Measurements from ENCODE around the gene CHCHD5.

The CHCHD5 gene

GRCh38 chr2:112597537-112598322 is 13.3 kb downstream of the CHCHD5 start:
- no peak for DNase-seq
- H3K4me3 ChIP-seq (ENCODE audit: low read depth, low read length), result no peak overlapping the region
- H3K27ac ChIP-seq, result no peak overlapping the region
- no peaks in the 10 kb centered on the region for H3K27me3 ChIP-seq (ENCODE audit: insufficient read depth, low read depth, severe bottlenecking)
- peaks cover 1% of the 10 kb centered on the region for H3K36me3 ChIP-seq
- TF ChIP-seq, protein P1, sequence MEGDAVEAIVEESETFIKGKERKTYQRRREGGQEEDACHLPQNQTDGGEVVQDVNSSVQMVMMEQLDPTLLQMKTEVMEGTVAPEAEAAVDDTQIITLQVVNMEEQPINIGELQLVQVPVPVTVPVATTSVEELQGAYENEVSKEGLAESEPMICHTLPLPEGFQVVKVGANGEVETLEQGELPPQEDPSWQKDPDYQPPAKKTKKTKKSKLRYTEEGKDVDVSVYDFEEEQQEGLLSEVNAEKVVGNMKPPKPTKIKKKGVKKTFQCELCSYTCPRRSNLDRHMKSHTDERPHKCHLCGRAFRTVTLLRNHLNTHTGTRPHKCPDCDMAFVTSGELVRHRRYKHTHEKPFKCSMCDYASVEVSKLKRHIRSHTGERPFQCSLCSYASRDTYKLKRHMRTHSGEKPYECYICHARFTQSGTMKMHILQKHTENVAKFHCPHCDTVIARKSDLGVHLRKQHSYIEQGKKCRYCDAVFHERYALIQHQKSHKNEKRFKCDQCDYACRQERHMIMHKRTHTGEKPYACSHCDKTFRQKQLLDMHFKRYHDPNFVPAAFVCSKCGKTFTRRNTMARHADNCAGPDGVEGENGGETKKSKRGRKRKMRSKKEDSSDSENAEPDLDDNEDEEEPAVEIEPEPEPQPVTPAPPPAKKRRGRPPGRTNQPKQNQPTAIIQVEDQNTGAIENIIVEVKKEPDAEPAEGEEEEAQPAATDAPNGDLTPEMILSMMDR (IDR thresholded peaks at IDR 0.05; ENCODE audit: low read depth, low read length), result no peak
- H3K9me3 ChIP-seq (ENCODE audit: severe bottlenecking), result peaks cover 3% of the 10 kb centered on the region

- no peaks in the 10 kb centered on the region for H3K27me3 ChIP-seq (ENCODE audit: insufficient read depth, low read depth, severe bottlenecking)
- DNase-seq, result no peak
- H3K27ac ChIP-seq, result no peak overlapping the region
- TF ChIP-seq, protein P1 (IDR thresholded peaks at IDR 0.05; ENCODE audit: low read depth, low read length), result no peak
- H3K9me3 ChIP-seq (ENCODE audit: severe bottlenecking), result no peaks in the 10 kb centered on the region
- no peaks in the 10 kb centered on the region; the same call in 1 of the 2 replicates for H3K36me3 ChIP-seq
- H3K4me3 ChIP-seq (ENCODE audit: low read depth, low read length), result no peak overlapping the region
These were observed 16.2 kb downstream of the CHCHD5 start for GRCh38 chr2:112600634-112601033.

DNA sequence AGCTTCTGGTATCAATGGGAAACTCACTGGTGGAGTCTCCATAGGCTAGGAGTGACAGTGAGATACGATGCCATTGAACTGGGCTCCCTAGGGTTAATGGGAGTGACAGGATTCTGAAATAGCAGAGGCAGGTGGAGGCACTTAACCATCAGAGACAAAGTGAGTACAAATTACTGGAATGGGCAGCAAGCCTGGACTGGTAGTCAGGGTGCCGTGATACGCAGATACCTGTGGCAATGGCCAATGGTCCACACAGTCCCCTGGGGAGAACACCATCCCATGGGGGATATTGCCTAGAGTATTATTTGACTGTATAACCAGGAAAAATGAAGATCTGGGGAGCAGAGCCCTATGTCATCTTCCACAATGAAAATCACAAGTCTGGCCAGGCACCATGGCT is 17.3 kb downstream of the CHCHD5 start:
- TF ChIP-seq, protein P1 (IDR thresholded peaks at IDR 0.05; ENCODE audit: low read depth, low read length), result no peak
- Histone ChIP-seq H3K36me3 (no peaks in the 10 kb centered on the region; the same call in 1 of the 2 replicates), H3K4me3 (ENCODE audit: low read depth, low read length) (no peak overlapping the region), H3K27ac (no peak overlapping the region), H3K9me3 (ENCODE audit: severe bottlenecking) (no peaks in the 10 kb centered on the region), H3K27me3 (ENCODE audit: insufficient read depth, low read depth, severe bottlenecking) (no peaks in the 10 kb centered on the region)
- no peak for DNase-seq

DNA sequence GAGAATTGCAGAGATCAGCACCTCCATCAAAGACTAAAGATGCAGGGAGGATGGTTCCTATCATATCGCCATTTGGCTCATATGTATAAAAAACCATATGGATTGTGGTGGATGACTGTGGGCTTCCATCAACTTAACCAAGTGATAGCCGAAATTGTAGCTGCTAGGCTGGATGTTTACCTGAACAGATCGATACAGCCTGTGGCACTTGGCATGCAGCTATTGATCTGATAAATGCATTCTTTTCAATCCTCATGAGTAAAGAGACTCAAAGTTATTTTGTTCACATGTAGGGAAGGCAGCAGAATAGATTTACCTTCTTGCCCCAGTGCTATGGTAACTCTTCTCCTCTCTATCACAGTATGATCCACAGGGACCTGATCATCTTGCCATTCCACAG is 18.5 kb downstream of the CHCHD5 start:
- no peak for DNase-seq
- Histone ChIP-seq H3K9me3 (ENCODE audit: severe bottlenecking) (no peaks in the 10 kb centered on the region), H3K36me3 (no peaks in the 10 kb centered on the region), H3K27ac (no peak overlapping the region), H3K27me3 (ENCODE audit: insufficient read depth, low read depth, severe bottlenecking) (no peaks in the 10 kb centered on the region), H3K4me3 (ENCODE audit: low read depth, low read length) (no peak overlapping the region)
- TF ChIP-seq, protein P1 (IDR thresholded peaks at IDR 0.05; ENCODE audit: low read depth, low read length), result no peak

- Histone ChIP-seq H3K27me3 (ENCODE audit: insufficient read depth, low read depth, severe bottlenecking) (no peaks in the 10 kb centered on the region), H3K9me3 (ENCODE audit: severe bottlenecking) (no peaks in the 10 kb centered on the region), H3K27ac (no peak overlapping the region), H3K4me3 (ENCODE audit: low read depth, low read length) (no peak overlapping the region), H3K36me3 (no peaks in the 10 kb centered on the region)
- no peak for DNase-seq
- TF ChIP-seq, protein P1 (IDR thresholded peaks at IDR 0.05; ENCODE audit: low read depth, low read length), result no peak
These were observed 19.3 kb downstream of the CHCHD5 start for GRCh38 chr2:112603731-112604130.

DNA sequence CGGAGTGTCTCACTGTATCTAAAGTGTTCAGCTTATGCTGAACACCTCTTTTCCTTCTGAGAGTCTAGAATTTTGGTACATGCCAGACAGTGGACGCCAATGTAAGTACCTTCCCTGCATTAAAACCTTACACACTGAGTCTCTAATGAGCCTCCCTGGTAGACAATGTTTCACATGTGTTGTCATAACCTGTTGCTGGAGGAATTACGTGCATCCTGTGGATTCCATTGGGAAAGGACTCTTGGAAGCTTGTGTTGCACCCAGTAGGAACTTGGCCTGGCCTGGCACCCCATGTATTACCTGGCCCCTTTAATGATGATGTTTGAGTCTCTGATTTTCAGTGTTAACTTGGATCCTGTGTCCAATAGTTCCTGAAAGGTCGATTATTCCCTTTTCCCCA is 20.5 kb downstream of the CHCHD5 start:
- Histone ChIP-seq H3K4me3 (ENCODE audit: low read depth, low read length) (no peak overlapping the region), H3K27ac (no peak overlapping the region), H3K36me3 (no peaks in the 10 kb centered on the region), H3K9me3 (ENCODE audit: severe bottlenecking) (peaks cover 3% of the 10 kb centered on the region), H3K27me3 (ENCODE audit: insufficient read depth, low read depth, severe bottlenecking) (no peaks in the 10 kb centered on the region)
- no peak for DNase-seq
- TF ChIP-seq, protein P1 (IDR thresholded peaks at IDR 0.05; ENCODE audit: low read depth, low read length), result no peak
